Left ventricle myocardium inferior (tissue), 1 donor: ENCODE measurements around the gene ADPRS. TPM values are rescaled to one million over a fixed set of nuclear protein-coding genes. Genes with fewer than 3 reads are reported as not detected.
A peak's percentile ranks its signal among the peaks of the same experiment; 100 is the strongest.

ENCODE experiments used
- DNase-seq: peaks from one replicate; pipeline ENCODE4 v3.0.0-alpha.2; 2020
- H3K27ac ChIP-seq: fragments of 200-600 bp; replicated peaks from 2 replicates; pipeline ENCODE4 v1.8.0; 2021
- H3K27me3 ChIP-seq: fragments of 200-600 bp; 2 replicates; pipeline ENCODE4 v1.8.0; 2021; ENCODE audit warnings: low read depth
- H3K36me3 ChIP-seq: fragments of 200-600 bp; 2 replicates; pipeline ENCODE4 v1.8.0; 2021
- H3K4me1 ChIP-seq: fragments of 200-600 bp; 2 replicates; pipeline ENCODE4 v1.8.0; 2021
- H3K4me3 ChIP-seq: fragments of 200-600 bp; 2 replicates; pipeline ENCODE4 v1.8.0; 2021; ENCODE audit warnings: mild to moderate bottlenecking, moderate library complexity
- H3K9me3 ChIP-seq: fragments of 200-600 bp; replicated peaks from 2 replicates; pipeline ENCODE4 v1.8.0; 2021
- CTCF ChIP-seq: fragments of 200-600 bp; IDR thresholded peaks from 2 replicates; pipeline ENCODE4 v1.8.0; 2021; ENCODE audit warnings: antibody characterized with exemption, mild to moderate bottlenecking, borderline replicate concordance
- intact Hi-C: fragments of 100-400 bp; cut with micrococcal nuclease; formaldehyde crosslinking; loops from one replicate; pipeline ENCODE4 v1.11.0; 2022
- total RNA-seq: library from RNA; stranded (reverse); fragmentation: NEBNext Ultra II Directional; extraction: Animal tissue kit (Norgen Biotek cat#: 25700); gene quantifications from one replicate; pipeline ENCODE4 v1.2.1, GENCODE V29; 2021
- donor health status: DM: no; HTN: yes; CAD: no; lungs with severe emphysema.

ADPRS gene
- total RNA-seq, 1 donor from 2014 or later, result 17.8 TPM

GRCh38 chr1:36080801-36081200 lies 7.9 kb upstream of the ADPRS start:
- no peak for TF ChIP-seq CTCF
- H3K36me3 ChIP-seq, result no peaks in the 10 kb centered on the region
- DNase-seq, result no peak
- intact Hi-C loops, result no loop called here
- H3K27me3 ChIP-seq, result peaks cover 32% of the 10 kb centered on the region
- peaks cover 11% of the 10 kb centered on the region for H3K4me1 ChIP-seq
- H3K9me3 ChIP-seq, result no peaks in the 10 kb centered on the region
- no peak overlapping the region for H3K4me3 ChIP-seq
- no peak overlapping the region for H3K27ac ChIP-seq

GRCh38 chr1:36081926-36082485 lies 6.7 kb upstream of the ADPRS start:
- Histone ChIP-seq H3K27me3 (peaks cover 41% of the 10 kb centered on the region), H3K9me3 (no peaks in the 10 kb centered on the region), H3K27ac (no peak overlapping the region), H3K4me3 (no peak overlapping the region), H3K4me1 (peaks cover 11% of the 10 kb centered on the region), H3K36me3 (no peaks in the 10 kb centered on the region)
- intact Hi-C loops, result no loop called here
- TF ChIP-seq CTCF, result no peak
- DNase-seq, result no peak

GRCh38 chr1:36083219-36083618 lies 5.5 kb upstream of the ADPRS start:
- Histone ChIP-seq H3K9me3 (no peaks in the 10 kb centered on the region), H3K36me3 (no peaks in the 10 kb centered on the region), H3K4me1 (peaks cover 13% of the 10 kb centered on the region), H3K27me3 (peaks cover 41% of the 10 kb centered on the region), H3K27ac (no peak overlapping the region), H3K4me3 (no peak overlapping the region)
- DNase-seq, result no peak
- no peak for TF ChIP-seq CTCF
- intact Hi-C loops, result no loop called here

GRCh38 chr1:36083635-36084496 lies 4.8 kb upstream of the ADPRS start, which contains the start of gene TEKT2:
TEKT2 (plus strand) TSS chr1:36084094; CDS start chr1:36084922, 828 bp downstream.
- intact Hi-C loops, result no loop called here
- H3K9me3 ChIP-seq, result no peaks in the 10 kb centered on the region
- no peak for DNase-seq
- no peaks in the 10 kb centered on the region for H3K36me3 ChIP-seq
- H3K4me1 ChIP-seq, result peaks cover 18% of the 10 kb centered on the region
- no peak within 1 kb of the TSS for H3K27ac ChIP-seq
- no peak for TF ChIP-seq CTCF
- peaks cover 41% of the 10 kb centered on the region for H3K27me3 ChIP-seq
- peak within 1 kb of the TSS; percentile 63 for H3K4me3 ChIP-seq

- H3K27ac ChIP-seq, result no peak overlapping the region
- intact Hi-C loops, result no loop called here
Observed at GRCh38 chr1:36084497-36085115, 4.1 kb upstream of the ADPRS start.

More at GRCh38 chr1:36084497-36085115, 4.1 kb upstream of the ADPRS start:
- no peak for DNase-seq
- peaks cover 41% of the 10 kb centered on the region for H3K27me3 ChIP-seq
- no peak for TF ChIP-seq CTCF
- H3K9me3 ChIP-seq, result no peaks in the 10 kb centered on the region
- no peaks in the 10 kb centered on the region for H3K36me3 ChIP-seq
- peak overlapping the region; percentile 63 for H3K4me3 ChIP-seq
- peaks cover 26% of the 10 kb centered on the region for H3K4me1 ChIP-seq
